ENCODE data around the gene RPTOR.
"Not testable (repeated sequence)": the region's sequence is repeated elsewhere in the genome, so short reads cannot be mapped to it uniquely, and the experiment has no call there.

RPTOR gene

GRCh38 chr17:80614332-80615047 lies 69.9 kb downstream of the RPTOR start:
- DNase-seq (ENCODE audit: low read depth in 2 of 2), result no peak

- no peak for DNase-seq (ENCODE audit: low read depth in 2 of 2)
Measured at GRCh38 chr17:80615376-80615775, 70.7 kb downstream of the RPTOR start.

GRCh38 chr17:80616705-80617104 lies 72.1 kb downstream of the RPTOR start:
- no peak for DNase-seq (ENCODE audit: low read depth in 2 of 2)

- DNase-seq (ENCODE audit: low read depth in 2 of 2), result no peak
Measured at GRCh38 chr17:80618304-80618703, 73.7 kb downstream of the RPTOR start.

- DNase-seq (ENCODE audit: low read depth in 2 of 2), result no peak
Measured at GRCh38 chr17:80619535-80620235, 75.0 kb downstream of the RPTOR start.

- DNase-seq (ENCODE audit: low read depth in 2 of 2), result no peak
Measured at GRCh38 chr17:80621335-80621996, 76.8 kb downstream of the RPTOR start.

GRCh38 chr17:80621997-80622357 lies 77.3 kb downstream of the RPTOR start:
- no peak for DNase-seq (ENCODE audit: low read depth in 2 of 2)

- no peak for DNase-seq (ENCODE audit: low read depth in 2 of 2)
Measured at GRCh38 chr17:80624864-80625263, 80.2 kb downstream of the RPTOR start.

- no peak for DNase-seq (ENCODE audit: low read depth in 2 of 2)
Measured at GRCh38 chr17:80625627-80626026, 81.0 kb downstream of the RPTOR start.

GRCh38 chr17:80628881-80629280 lies 84.2 kb downstream of the RPTOR start:
- DNase-seq (ENCODE audit: low read depth in 2 of 2), result not testable (repeated sequence)

GRCh38 chr17:80629298-80630028 lies 84.8 kb downstream of the RPTOR start:
- no peak for DNase-seq (ENCODE audit: low read depth in 2 of 2)

GRCh38 chr17:80630560-80631120 lies 86.0 kb downstream of the RPTOR start:
- no peak for DNase-seq (ENCODE audit: low read depth in 2 of 2)

- DNase-seq (ENCODE audit: low read depth in 2 of 2), result no peak
Measured at GRCh38 chr17:80631142-80632045, 86.8 kb downstream of the RPTOR start.

- no peak for DNase-seq (ENCODE audit: low read depth in 2 of 2)
Measured at GRCh38 chr17:80632046-80632581, 87.5 kb downstream of the RPTOR start.

- no peak for DNase-seq (ENCODE audit: low read depth in 2 of 2)
Measured at GRCh38 chr17:80633207-80633606, 88.6 kb downstream of the RPTOR start.

GRCh38 chr17:80633994-80634566 lies 89.4 kb downstream of the RPTOR start:
- no peak for DNase-seq (ENCODE audit: low read depth in 2 of 2)

GRCh38 chr17:80636361-80637018 lies 91.9 kb downstream of the RPTOR start:
- DNase-seq (ENCODE audit: low read depth in 2 of 2), result no peak

GRCh38 chr17:80637048-80637781 lies 92.6 kb downstream of the RPTOR start:
- DNase-seq (ENCODE audit: low read depth in 2 of 2), result no peak

GRCh38 chr17:80639658-80640057 lies 95.0 kb downstream of the RPTOR start:
- no peak for DNase-seq (ENCODE audit: low read depth in 2 of 2)

Data from fibroblast of skin of left quadriceps (primary cell).